Measurements from ENCODE around the gene IGLL5.

- no peak for TF ChIP-seq TCF12 (IDR thresholded peaks at IDR 0.05)
- no peak for TF ChIP-seq RFX5 (IDR thresholded peaks at IDR 0.05; ENCODE audit: low read length)
- no peak for TF ChIP-seq CTCF (IDR thresholded peaks at IDR 0.05)
- no peak for TF ChIP-seq TAF1 (IDR thresholded peaks at IDR 0.05; ENCODE audit: borderline replicate concordance, low read depth, low read length)
- TF ChIP-seq, protein P1, sequence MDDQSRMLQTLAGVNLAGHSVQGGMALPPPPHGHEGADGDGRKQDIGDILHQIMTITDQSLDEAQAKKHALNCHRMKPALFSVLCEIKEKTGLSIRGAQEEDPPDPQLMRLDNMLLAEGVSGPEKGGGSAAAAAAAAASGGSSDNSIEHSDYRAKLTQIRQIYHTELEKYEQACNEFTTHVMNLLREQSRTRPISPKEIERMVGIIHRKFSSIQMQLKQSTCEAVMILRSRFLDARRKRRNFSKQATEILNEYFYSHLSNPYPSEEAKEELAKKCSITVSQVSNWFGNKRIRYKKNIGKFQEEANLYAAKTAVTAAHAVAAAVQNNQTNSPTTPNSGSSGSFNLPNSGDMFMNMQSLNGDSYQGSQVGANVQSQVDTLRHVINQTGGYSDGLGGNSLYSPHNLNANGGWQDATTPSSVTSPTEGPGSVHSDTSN (IDR thresholded peaks at IDR 0.05): no peak
- TF ChIP-seq POLR2AphosphoS5 (IDR thresholded peaks at IDR 0.05; ENCODE audit: low read depth, low read length): no peak
Measured at GRCh38 chr22:22897091-22897490, 9.5 kb downstream of the IGLL5 start.

Data from SK-N-SH (cell line).